ENCODE results near the gene ATF6.

The ATF6 gene

GRCh38 chr1:161930064-161930463 is 163.9 kb downstream of the ATF6 start:
- no peak overlapping the region for H2AFZ ChIP-seq (ENCODE audit: low read depth)
- no peaks in the 10 kb centered on the region for H3K36me3 ChIP-seq (ENCODE audit: insufficient read depth)
- H3K4me1 ChIP-seq (ENCODE audit: low read depth, poor library complexity, severe bottlenecking), result peaks cover 21% of the 10 kb centered on the region
- TF ChIP-seq, protein P1, sequence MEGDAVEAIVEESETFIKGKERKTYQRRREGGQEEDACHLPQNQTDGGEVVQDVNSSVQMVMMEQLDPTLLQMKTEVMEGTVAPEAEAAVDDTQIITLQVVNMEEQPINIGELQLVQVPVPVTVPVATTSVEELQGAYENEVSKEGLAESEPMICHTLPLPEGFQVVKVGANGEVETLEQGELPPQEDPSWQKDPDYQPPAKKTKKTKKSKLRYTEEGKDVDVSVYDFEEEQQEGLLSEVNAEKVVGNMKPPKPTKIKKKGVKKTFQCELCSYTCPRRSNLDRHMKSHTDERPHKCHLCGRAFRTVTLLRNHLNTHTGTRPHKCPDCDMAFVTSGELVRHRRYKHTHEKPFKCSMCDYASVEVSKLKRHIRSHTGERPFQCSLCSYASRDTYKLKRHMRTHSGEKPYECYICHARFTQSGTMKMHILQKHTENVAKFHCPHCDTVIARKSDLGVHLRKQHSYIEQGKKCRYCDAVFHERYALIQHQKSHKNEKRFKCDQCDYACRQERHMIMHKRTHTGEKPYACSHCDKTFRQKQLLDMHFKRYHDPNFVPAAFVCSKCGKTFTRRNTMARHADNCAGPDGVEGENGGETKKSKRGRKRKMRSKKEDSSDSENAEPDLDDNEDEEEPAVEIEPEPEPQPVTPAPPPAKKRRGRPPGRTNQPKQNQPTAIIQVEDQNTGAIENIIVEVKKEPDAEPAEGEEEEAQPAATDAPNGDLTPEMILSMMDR (conservative IDR thresholded peaks at IDR 0.05; ENCODE audit: low read depth, low read length), result no peak
- H3K27ac ChIP-seq, result no peak overlapping the region
- no peaks in the 10 kb centered on the region for H4K20me1 ChIP-seq (ENCODE audit: insufficient read depth)
- no peak overlapping the region for H3K9ac ChIP-seq
- H3K4me2 ChIP-seq, result no peak overlapping the region
- H3K27me3 ChIP-seq (ENCODE audit: insufficient read depth, low read depth), result no peaks in the 10 kb centered on the region
- no peaks in the 10 kb centered on the region for H3K79me2 ChIP-seq (ENCODE audit: insufficient read depth, low read depth)
- H3K4me3 ChIP-seq (IDR thresholded peaks at IDR 0.05; ENCODE audit: insufficient read depth, low read depth, low read length), result no peak overlapping the region

DNA sequence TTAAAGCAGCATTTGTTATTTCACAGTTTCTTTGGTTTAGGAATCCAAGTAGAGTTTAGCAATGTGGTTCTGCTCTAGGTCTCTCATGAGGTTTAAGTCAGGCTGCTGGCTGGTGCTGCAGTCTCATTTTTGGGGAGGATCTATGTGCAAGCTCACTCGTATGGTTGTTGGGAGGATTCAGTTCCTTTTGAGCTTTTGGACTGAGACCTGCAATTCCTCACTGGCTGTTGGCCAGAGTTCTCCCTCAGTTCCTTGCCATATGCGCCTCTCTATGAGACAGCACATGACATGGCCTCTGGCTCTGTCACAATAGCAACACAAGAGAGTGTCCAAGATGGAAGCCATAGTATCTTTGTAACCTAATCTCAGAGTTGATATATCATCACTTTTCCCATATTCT is 166.5 kb downstream of the ATF6 start:
- H3K4me2 ChIP-seq, result no peak overlapping the region
- H2AFZ ChIP-seq (ENCODE audit: low read depth), result no peak overlapping the region
- no peaks in the 10 kb centered on the region for H3K79me2 ChIP-seq (ENCODE audit: insufficient read depth, low read depth)
- H3K4me3 ChIP-seq (IDR thresholded peaks at IDR 0.05; ENCODE audit: insufficient read depth, low read depth, low read length), result no peak overlapping the region
- H3K36me3 ChIP-seq (ENCODE audit: insufficient read depth), result no peaks in the 10 kb centered on the region
- no peak overlapping the region for H3K27ac ChIP-seq
- peaks cover 21% of the 10 kb centered on the region for H3K4me1 ChIP-seq (ENCODE audit: low read depth, poor library complexity, severe bottlenecking)
- no peak overlapping the region for H3K9ac ChIP-seq
- no peaks in the 10 kb centered on the region for H4K20me1 ChIP-seq (ENCODE audit: insufficient read depth)
- TF ChIP-seq, protein P1 (conservative IDR thresholded peaks at IDR 0.05; ENCODE audit: low read depth, low read length), result no peak
- H3K27me3 ChIP-seq (ENCODE audit: insufficient read depth, low read depth), result no peaks in the 10 kb centered on the region

DNA sequence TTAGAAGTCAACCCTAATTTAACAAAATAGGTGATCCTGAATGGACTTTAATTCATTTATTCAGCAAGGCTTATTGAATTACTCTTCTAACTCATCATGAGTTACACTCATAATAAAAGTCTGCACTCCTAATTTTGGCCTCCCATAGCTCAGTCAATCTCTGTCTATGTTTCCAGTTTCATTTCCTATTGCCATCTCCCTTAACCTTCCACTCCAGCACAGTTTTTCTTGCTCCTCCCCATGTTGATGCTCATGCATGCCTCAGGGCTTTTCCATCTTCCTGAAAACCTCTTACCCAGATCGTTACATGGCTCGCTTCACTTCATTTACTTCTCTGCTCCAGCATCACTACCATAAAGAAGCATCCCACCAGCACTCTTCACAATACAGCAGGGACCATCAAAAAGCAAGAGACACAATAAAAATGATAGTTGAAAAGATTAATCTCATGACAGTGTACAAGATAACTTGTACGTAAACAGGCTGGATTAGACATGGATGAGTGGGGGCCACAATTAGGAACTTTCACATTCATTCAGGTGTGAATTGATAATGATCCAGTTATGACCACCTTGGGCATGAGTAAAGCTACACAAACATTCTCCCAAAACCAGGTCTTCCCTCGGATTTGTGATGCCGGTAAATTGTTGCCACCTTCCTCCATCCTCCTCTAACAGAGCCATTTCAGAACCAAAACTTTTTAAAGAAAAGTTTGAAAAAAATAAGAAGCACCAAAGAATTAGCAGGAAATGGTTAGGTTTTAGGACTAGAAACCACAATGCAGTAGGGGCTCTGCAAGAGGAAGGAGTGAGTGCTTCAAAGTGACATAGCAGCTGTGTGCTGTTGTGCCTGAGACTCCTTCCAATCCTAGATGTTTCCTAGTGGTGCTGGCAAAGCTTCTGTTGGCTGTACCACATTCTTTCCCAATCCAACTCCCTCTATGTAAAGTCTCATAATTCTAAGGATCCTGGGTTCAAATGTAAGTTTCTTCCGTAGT is 167.8 kb downstream of the ATF6 start:
- H3K4me1 ChIP-seq (ENCODE audit: low read depth, poor library complexity, severe bottlenecking), result peaks cover 21% of the 10 kb centered on the region
- no peak overlapping the region for H3K4me3 ChIP-seq (IDR thresholded peaks at IDR 0.05; ENCODE audit: insufficient read depth, low read depth, low read length)
- no peaks in the 10 kb centered on the region for H4K20me1 ChIP-seq (ENCODE audit: insufficient read depth)
- no peak overlapping the region for H3K4me2 ChIP-seq
- no peaks in the 10 kb centered on the region for H3K27me3 ChIP-seq (ENCODE audit: insufficient read depth, low read depth)
- no peak overlapping the region for H2AFZ ChIP-seq (ENCODE audit: low read depth)
- H3K79me2 ChIP-seq (ENCODE audit: insufficient read depth, low read depth), result no peaks in the 10 kb centered on the region
- TF ChIP-seq, protein P1 (conservative IDR thresholded peaks at IDR 0.05; ENCODE audit: low read depth, low read length), result no peak
- no peaks in the 10 kb centered on the region for H3K36me3 ChIP-seq (ENCODE audit: insufficient read depth)
- H3K27ac ChIP-seq, result no peak overlapping the region
- no peak overlapping the region for H3K9ac ChIP-seq

DNA sequence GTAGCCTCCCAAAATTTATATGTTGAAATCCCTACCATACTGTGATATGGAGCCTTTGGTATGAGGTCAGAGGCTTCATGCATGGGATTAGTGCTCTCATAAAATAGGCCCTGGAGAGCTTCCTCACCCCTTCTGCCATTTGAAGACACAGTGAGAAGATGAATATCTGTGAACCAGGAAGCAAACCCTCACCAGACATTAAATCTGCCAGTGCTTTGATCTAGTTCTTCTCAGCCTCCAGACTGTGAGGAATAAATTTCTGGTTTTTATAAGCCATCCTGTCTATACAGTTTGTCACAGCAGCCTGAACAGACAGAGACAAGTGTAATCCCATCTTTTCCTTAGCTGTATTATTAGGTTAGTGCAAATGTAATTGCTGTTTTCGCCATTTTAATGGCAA is 169.1 kb downstream of the ATF6 start:
- TF ChIP-seq, protein P1 (conservative IDR thresholded peaks at IDR 0.05; ENCODE audit: low read depth, low read length), result no peak
- no peaks in the 10 kb centered on the region for H3K79me2 ChIP-seq (ENCODE audit: insufficient read depth, low read depth)
- no peaks in the 10 kb centered on the region for H4K20me1 ChIP-seq (ENCODE audit: insufficient read depth)
- no peak overlapping the region for H3K4me3 ChIP-seq (IDR thresholded peaks at IDR 0.05; ENCODE audit: insufficient read depth, low read depth, low read length)
- no peaks in the 10 kb centered on the region for H3K27me3 ChIP-seq (ENCODE audit: insufficient read depth, low read depth)
- no peak overlapping the region for H3K9ac ChIP-seq
- H3K27ac ChIP-seq, result no peak overlapping the region
- H3K4me1 ChIP-seq (ENCODE audit: low read depth, poor library complexity, severe bottlenecking), result peaks cover 21% of the 10 kb centered on the region
- H3K36me3 ChIP-seq (ENCODE audit: insufficient read depth), result no peaks in the 10 kb centered on the region
- H3K4me2 ChIP-seq, result no peak overlapping the region
- H2AFZ ChIP-seq (ENCODE audit: low read depth), result no peak overlapping the region

All from KMS-11 (cell line).